Thymus (tissue), 11 donors: ENCODE measurements around the gene MGMT. TPM values are rescaled to one million over a fixed set of nuclear protein-coding genes. Genes with fewer than 3 reads are reported as not detected.

Source experiments
- DNase-seq, 9 donors: peaks; one replicate each; pipeline ENCODE4 v3.0.0-alpha.2; 2013; ENCODE audit warnings: low spot score in 9 of 9, low read depth in 6 of 9, missing footprints in 1 of 9
- H3K27ac ChIP-seq, 2 donors: one replicate each; pipeline ENCODE4 v1.5.1; 2013; ENCODE audit warnings: control low read depth in 1 of 2, low read depth in 1 of 2, low read length in 1 of 2, mild to moderate bottlenecking in 1 of 2, moderate library complexity in 1 of 2
- H3K27me3 ChIP-seq, 2 donors: one replicate each; pipeline ENCODE4 v1.5.1; 2013; ENCODE audit warnings: low read length in 1 of 2; ENCODE audit not compliant: control insufficient read depth in 2 of 2, insufficient read depth in 1 of 2
- H3K36me3 ChIP-seq, 2 donors: one replicate each; pipeline ENCODE4 v1.5.1; 2013; ENCODE audit warnings: low read length in 1 of 2, mild to moderate bottlenecking in 1 of 2, moderate library complexity in 1 of 2; ENCODE audit not compliant: control insufficient read depth in 2 of 2, insufficient read depth in 2 of 2
- H3K4me1 ChIP-seq, 2 donors: one replicate each; pipeline ENCODE4 v1.5.1; 2013; ENCODE audit warnings: low read length in 2 of 2; ENCODE audit not compliant: control insufficient read depth in 2 of 2, insufficient read depth in 2 of 2
- H3K4me3 ChIP-seq, 2 donors: one replicate each; pipeline ENCODE4 v1.5.1; 2013; ENCODE audit warnings: low read length in 2 of 2, control low read depth in 1 of 2, mild to moderate bottlenecking in 1 of 2
- H3K9me3 ChIP-seq, 2 donors: one replicate each; pipeline ENCODE4 v1.5.1; 2013; ENCODE audit warnings: low read length in 1 of 2, mild to moderate bottlenecking in 1 of 2; ENCODE audit not compliant: control insufficient read depth in 2 of 2, insufficient read depth in 1 of 2
- WGBS: extraction: QIAGEN DNeasy Blood & Tissue Kit; methylation state at CpG from one replicate; pipeline ENCODE4 v1.1.7; 2013; 5-methylcytosine and 5-hydroxymethylcytosine counted together
- polyA plus RNA-seq: library from polyadenylated mRNA; stranded (reverse); fragments of 200-250 nt; gene quantifications from one replicate; pipeline ENCODE4 v1.2.3, GENCODE V29; 2013
- total RNA-seq: library from RNA; stranded (reverse); fragments of 120-200 nt; gene quantifications from one replicate; pipeline ENCODE4 v1.2.4, GENCODE V29; 2013
- donor health status: healthy.

MGMT gene
- total and polyA plus RNA-seq, 2 donors = 20.9 to 42.4 TPM

DNA sequence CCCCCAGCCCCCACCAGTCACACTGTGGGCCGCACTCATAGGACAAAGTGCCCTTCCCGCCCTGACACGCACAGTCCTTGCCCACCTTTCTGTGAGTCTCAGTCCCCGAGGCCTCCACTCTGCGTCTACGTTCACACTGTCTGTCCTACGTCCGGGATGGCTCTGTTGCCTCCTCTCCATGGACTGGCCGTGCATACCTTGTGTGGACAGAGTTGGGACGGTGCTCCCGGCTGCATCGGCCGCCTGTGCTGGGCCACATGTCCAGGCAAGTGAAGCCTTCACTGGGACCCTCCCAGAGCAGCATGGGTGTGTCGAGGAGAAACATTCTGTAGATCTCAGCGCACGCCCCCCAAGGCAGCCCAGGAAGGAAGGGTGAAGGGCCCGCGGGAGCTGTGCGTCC lies 239.0 kb downstream of the MGMT start:
- no peak for DNase-seq
- 97% methylated on average over 19 of the region's 19 CpGs for WGBS
- H3K4me3 ChIP-seq = no peak overlapping the region
- no peaks in the 10 kb centered on the region for H3K36me3 ChIP-seq
- peaks cover 0 to 5% of the 10 kb centered on the region in 2 donors for H3K9me3 ChIP-seq
- no peak overlapping the region for H3K27ac ChIP-seq
- no peaks in the 10 kb centered on the region for H3K27me3 ChIP-seq
- H3K4me1 ChIP-seq = peaks cover 2 to 35% of the 10 kb centered on the region in 2 donors

DNA sequence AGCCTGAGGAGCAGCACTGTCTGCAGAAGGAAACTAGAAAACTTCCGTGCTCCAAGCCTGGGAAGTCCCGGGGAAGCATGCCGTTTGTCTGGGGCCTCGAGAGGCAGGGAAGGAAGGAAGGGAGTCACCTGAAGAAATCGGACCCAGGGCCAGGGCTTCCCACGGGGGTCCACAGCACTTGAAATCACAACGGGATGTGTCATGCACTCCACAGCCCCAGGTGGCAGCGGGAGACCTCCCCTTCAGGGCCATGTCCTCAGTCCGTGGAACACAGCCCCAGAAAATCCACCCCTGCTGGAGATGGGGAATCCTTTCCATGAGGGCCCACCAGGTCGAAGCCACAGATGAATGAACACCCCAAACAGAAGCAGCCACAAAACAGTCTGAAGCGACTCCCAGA lies 239.5 kb downstream of the MGMT start:
- Histone ChIP-seq H3K27ac (no peak overlapping the region), H3K9me3 (peaks cover 0 to 5% of the 10 kb centered on the region in 2 donors), H3K4me3 (no peak overlapping the region), H3K36me3 (no peaks in the 10 kb centered on the region), H3K4me1 (peaks cover 2 to 35% of the 10 kb centered on the region in 2 donors), H3K27me3 (no peaks in the 10 kb centered on the region)
- no peak for DNase-seq
- WGBS = 98% methylated on average over 11 of the region's 11 CpGs

DNA sequence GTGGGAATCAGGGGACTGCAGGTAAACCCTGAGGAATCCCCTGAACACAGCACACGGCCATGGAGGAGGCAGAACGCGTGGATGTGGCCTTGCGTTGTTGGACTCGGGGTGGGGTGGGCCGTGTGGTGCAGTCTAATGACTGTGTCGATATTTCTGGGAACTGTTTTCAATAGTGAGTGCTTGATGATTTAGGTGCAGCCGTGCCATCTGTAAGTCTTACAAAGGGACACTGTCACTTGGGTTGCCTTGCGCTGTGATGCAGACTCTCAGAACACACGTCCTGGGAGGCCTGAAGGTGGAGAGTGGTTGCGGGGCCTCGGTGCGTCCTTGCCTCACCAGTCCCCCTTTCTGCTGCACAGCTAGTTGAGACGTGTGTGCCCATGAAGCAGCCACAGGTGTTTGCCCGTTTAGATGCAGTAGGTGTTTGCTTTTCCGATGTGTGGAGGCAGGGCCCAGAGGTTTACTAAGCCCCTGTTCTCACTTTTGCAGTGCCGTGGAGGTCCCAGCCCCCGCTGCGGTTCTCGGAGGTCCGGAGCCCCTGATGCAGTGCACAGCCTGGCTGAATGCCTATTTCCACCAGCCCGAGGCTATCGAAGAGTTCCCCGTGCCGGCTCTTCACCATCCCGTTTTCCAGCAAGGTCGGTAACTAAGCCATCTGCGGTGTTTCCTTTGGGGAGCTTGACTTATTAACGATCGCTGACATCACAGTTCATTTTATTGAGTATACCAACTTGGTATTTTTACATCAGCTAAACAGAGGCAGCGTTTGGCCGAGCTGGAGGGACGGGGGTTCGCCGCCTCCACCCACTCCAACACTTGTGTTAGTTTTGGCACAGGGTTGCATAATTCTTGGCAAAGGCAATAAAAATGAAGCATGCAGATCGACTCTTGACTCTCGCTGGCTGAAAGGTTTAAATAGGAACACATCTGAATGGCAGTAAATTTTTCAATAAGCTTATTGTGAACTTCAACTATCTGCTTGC lies 240.7 kb downstream of the MGMT start:
- H3K27me3 ChIP-seq = no peaks in the 10 kb centered on the region
- H3K4me1 ChIP-seq = peaks cover 2 to 35% of the 10 kb centered on the region in 2 donors
- no peak overlapping the region for H3K27ac ChIP-seq
- H3K36me3 ChIP-seq = no peaks in the 10 kb centered on the region
- peaks cover 0 to 5% of the 10 kb centered on the region in 2 donors for H3K9me3 ChIP-seq
- 94% methylated on average over 37 of the region's 37 CpGs for WGBS
- DNase-seq = no peak
- no peak overlapping the region for H3K4me3 ChIP-seq

DNA sequence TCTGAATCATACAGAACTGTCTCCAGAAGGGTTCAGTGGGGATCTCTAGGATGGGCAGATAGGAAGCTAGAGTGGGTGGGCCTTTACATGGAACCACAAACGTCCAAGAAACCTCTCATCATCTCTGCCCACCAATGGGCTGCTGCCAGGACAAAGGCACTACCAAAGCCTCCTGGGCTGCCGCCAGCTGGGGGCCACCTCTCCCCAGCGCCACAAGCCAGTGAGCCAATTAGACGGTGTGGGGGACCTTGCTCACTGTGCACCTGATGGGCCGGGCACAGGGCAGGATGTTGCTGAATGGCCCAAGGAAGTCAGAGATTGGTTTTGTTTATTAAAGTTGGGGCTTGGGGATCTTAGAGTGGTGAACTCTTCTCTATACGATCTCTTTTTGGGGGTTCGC lies 242.1 kb downstream of the MGMT start:
- no peaks in the 10 kb centered on the region for H3K27me3 ChIP-seq

DNA sequence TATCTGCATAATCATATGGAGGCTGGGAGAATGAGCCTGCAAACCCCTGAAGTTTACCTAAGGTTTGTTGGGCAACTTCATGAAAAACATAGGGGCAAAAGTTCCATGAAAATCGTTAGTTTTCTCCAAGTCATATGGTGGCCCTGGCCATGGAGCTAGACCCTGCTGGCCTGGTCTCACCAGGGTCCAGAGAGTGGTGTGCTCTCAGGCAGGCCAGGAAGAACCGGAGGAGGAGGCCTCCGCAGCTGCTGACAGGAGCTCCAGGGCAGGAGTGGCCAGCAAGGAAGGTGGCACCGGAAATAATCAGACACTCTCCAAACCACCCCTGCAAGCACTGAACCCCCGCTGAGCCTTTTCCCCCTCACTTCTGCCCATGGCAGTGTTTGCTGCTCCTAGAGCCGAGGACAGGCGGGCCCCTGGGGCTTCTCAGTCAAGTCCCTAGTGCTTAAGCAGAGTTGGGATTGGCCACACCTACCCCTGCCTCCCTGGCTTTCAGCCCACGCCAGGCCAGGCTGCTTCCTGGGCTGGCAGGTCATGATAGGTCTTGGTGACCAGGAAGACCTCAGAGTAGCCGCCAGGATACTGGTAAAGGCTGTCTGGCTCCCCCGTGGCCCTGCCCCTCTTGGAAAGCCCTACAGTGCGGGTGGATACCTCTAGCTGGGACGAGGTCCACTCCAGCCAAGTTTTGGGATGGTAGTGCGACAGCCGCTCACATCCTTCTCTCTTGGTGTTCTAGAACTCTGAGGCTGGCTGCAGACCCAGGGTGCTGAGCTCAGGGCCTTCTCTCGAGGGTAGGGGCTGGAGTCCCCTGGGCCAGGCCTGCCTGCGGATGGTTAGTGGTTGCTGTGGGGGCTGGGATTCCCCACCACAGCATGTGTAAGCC lies 242.8 kb downstream of the MGMT start:
- Histone ChIP-seq H3K27me3 (no peaks in the 10 kb centered on the region), H3K4me1 (peaks cover 0 to 16% of the 10 kb centered on the region in 2 donors), H3K9me3 (no peaks in the 10 kb centered on the region), H3K27ac (no peak overlapping the region), H3K4me3 (no peak overlapping the region), H3K36me3 (no peaks in the 10 kb centered on the region)
- WGBS = 98% methylated on average over 16 of the region's 16 CpGs
- no peak for DNase-seq

More for the DNA sequence above, 242.1 kb downstream of the MGMT start:
- peaks cover 0 to 24% of the 10 kb centered on the region in 2 donors for H3K4me1 ChIP-seq
- H3K4me3 ChIP-seq = no peak overlapping the region
- DNase-seq = no peak
- no peak overlapping the region for H3K27ac ChIP-seq
- 97% methylated on average over 7 of the region's 7 CpGs for WGBS
- no peaks in the 10 kb centered on the region for H3K36me3 ChIP-seq
- peaks cover 0 to 4% of the 10 kb centered on the region in 2 donors for H3K9me3 ChIP-seq

DNA sequence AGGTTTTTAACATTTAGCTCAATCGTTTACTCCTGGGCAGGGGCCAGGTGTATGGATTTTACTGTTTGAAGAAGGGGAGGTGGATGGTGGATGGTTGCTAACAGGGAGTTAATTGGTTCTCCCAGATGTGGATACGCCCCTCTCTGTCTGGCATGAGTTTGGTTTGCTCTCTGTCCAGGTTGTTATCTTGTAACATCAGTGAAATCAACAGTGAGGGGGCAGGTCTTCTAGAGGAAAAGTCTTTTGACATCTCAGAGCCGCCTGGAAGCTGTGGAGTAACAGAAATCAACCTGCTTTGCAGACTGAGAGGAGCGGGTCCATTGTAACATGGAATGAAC lies 243.4 kb downstream of the MGMT start:
- Histone ChIP-seq H3K27me3 (no peaks in the 10 kb centered on the region), H3K36me3 (no peaks in the 10 kb centered on the region), H3K4me3 (no peak overlapping the region), H3K27ac (no peak overlapping the region), H3K4me1 (peaks cover 0 to 13% of the 10 kb centered on the region in 2 donors), H3K9me3 (no peaks in the 10 kb centered on the region)
- 93% methylated on average over 4 of the region's 4 CpGs for WGBS
- DNase-seq = no peak

DNA sequence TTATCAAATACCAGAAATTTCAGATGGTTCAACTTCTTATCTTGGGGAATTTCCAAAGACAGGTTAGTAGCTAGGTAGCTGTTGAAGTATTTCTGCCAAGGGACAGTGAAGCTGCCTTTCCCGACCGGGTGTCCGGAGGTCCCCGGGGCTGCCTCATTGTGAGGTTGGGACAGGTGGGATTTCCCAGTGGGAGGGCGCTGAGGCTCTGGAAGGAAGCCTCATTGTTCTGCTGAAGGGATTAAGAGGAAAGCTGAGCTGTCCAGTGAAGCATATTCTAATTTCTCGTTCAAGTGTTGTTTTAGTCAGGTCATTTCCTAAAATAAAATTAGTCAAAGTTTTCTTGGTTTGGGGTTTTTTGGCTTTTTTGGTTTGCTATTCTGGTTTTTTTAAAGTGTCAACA lies 244.2 kb downstream of the MGMT start:
- Histone ChIP-seq H3K36me3 (no peaks in the 10 kb centered on the region), H3K4me3 (no peak overlapping the region), H3K27me3 (no peaks in the 10 kb centered on the region), H3K4me1 (peaks cover 0 to 6% of the 10 kb centered on the region in 2 donors), H3K9me3 (no peaks in the 10 kb centered on the region), H3K27ac (peak overlapping the region in 1 of 2 donors; percentile 5)
- DNase-seq = no peak
- WGBS = 88% methylated on average over 6 of the region's 6 CpGs

DNA sequence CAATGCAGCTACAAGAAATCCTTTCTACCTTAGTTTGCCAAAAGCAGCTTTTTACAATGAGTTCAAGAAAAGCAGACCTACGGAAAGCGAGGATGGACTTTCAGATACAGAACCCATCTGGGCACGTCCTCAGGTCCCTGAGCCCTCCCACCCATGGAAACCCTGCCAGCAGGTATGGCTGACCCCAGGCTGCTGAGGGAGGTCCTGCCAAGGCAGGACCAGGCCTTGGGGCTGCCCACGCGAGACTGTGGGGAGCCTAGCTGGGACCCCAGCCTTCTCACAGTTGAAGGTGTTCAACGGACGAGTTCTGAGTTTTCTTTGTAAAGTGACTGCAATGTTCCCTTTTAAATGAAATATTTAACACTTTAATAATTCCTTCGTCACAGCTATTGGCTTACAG lies 245.0 kb downstream of the MGMT start:
- no peaks in the 10 kb centered on the region for H3K9me3 ChIP-seq
- no peaks in the 10 kb centered on the region for H3K27me3 ChIP-seq
- no peak for DNase-seq
- no peak overlapping the region for H3K4me3 ChIP-seq
- H3K27ac ChIP-seq = peak overlapping the region in 1 of 2 donors; percentile 22
- no peaks in the 10 kb centered on the region for H3K36me3 ChIP-seq
- H3K4me1 ChIP-seq = peaks cover 0 to 2% of the 10 kb centered on the region in 2 donors
- WGBS = 97% methylated on average over 8 of the region's 8 CpGs
